Articular chondrocyte of knee joint (primary cell): ENCODE results near the gene STAG3. TPM values are rescaled to one million over a fixed set of nuclear protein-coding genes. Genes with fewer than 3 reads are reported as not detected.

ENCODE experiments used
- total RNA-seq: library from RNA; depleted of rRNA; stranded (reverse); fragments of >200 nt; gene quantifications from 2 replicates; pipeline ENCODE4 v1.2.3, GENCODE V29; 2012

Gene STAG3
- 0.39 and 0.54 TPM in 2 replicates for total RNA-seq

GRCh38 chr7:100177045-100178001 is at the start of gene STAG3, which contains the start of gene GPC2:
STAG3 (plus strand) TSS chr7:100177918; CDS start chr7:100180557, 2,639 bp downstream.
GPC2 (minus strand) TSS chr7:100177381; CDS start chr7:100177199, 182 bp downstream.

GRCh38 chr7:100148559-100149328 is 29.0 kb upstream of the STAG3 start, which contains the start of gene LAMTOR4:
LAMTOR4 (plus strand) TSS chr7:100148918; CDS start chr7:100148973, 55 bp downstream.

GRCh38 chr7:100158229-100159098 is 19.3 kb upstream of the STAG3 start, which contains the start of gene TRAPPC14:
TRAPPC14 (minus strand) TSS chr7:100158723; CDS start chr7:100158499, 224 bp downstream.

GRCh38 chr7:100219801-100220585 is 42.3 kb downstream of the STAG3 start, which contains the start of gene PVRIG:
PVRIG (plus strand) TSS chr7:100219949; CDS start chr7:100219971, 22 bp downstream.

Other genes with a start within 250 kb of the STAG3 start
- not detected in 2 replicates for gene GJC3, start 248.3 kb upstream of the STAG3 start, total RNA-seq
- gene AZGP1, start 201.9 kb upstream of the STAG3 start, total RNA-seq, result not detected in 2 replicates
- 52.4 and 64.9 TPM in 2 replicates for gene ZKSCAN1, start 162.3 kb upstream of the STAG3 start, total RNA-seq
- gene ZSCAN21, start 128.1 kb upstream of the STAG3 start, total RNA-seq, result 9.0 TPM in 2 replicates
- gene ZNF3, start 96.2 kb upstream of the STAG3 start, total RNA-seq, result 29.0 and 37.1 TPM in 2 replicates
- gene COPS6, start 88.9 kb upstream of the STAG3 start, total RNA-seq, result 72.2 and 72.5 TPM in 2 replicates
- gene MCM7, start 76.5 kb upstream of the STAG3 start, total RNA-seq, result 30.8 and 35.6 TPM in 2 replicates
- gene AP4M1, start 76.3 kb upstream of the STAG3 start, total RNA-seq, result 19.1 and 21.7 TPM in 2 replicates
- 34.6 and 36.4 TPM in 2 replicates for gene TAF6, start 58.6 kb upstream of the STAG3 start, total RNA-seq
- gene CNPY4, start 58.3 kb upstream of the STAG3 start, total RNA-seq, result 35.5 and 37.9 TPM in 2 replicates
- gene MBLAC1, start 51.0 kb upstream of the STAG3 start, total RNA-seq, result 1.2 and 2.0 TPM in 2 replicates
- 62.3 and 64.1 TPM in 2 replicates for gene LAMTOR4, start 29.0 kb upstream of the STAG3 start, total RNA-seq
- gene TRAPPC14, start 19.2 kb upstream of the STAG3 start, total RNA-seq, result 4.6 and 6.7 TPM in 2 replicates
- 1.7 and 3.6 TPM in 2 replicates for gene GAL3ST4, start 9.3 kb upstream of the STAG3 start, total RNA-seq
- 0.52 and 0.76 TPM in 2 replicates for gene GPC2, start 537 bp upstream of the STAG3 start, total RNA-seq
- gene PVRIG, start 42.0 kb downstream of the STAG3 start, total RNA-seq, result not detected in 2 replicates
- gene SPDYE3, start 129.8 kb downstream of the STAG3 start, total RNA-seq, result not detected in 2 replicates
- 7.8 and 11.8 TPM in 2 replicates for gene PILRB, start 180.2 kb downstream of the STAG3 start, total RNA-seq
- 0.65 TPM in 1 of 2 replicates, not detected in the other for gene PILRA, start 195.6 kb downstream of the STAG3 start, total RNA-seq